Peyer's patch (tissue), 4 donors: ENCODE data around the gene ABCA5. TPM values are rescaled to one million over a fixed set of nuclear protein-coding genes. Genes with fewer than 3 reads are reported as not detected.

Experiments
- DNase-seq, 3 donors: peaks; one replicate each; pipeline ENCODE4 v3.0.0-alpha.2; 2017 to 2019
- H3K27ac ChIP-seq, 4 donors: fragments of 200-600 bp; sonication (generic); one replicate each; pipeline ENCODE4 v1.5.1; 2016 to 2019
- H3K27me3 ChIP-seq, 2 donors: fragments of 200-600 bp; sonication (generic); one replicate each; pipeline ENCODE4 v1.5.1; 2019
- H3K36me3 ChIP-seq, 3 donors: fragments of 200-600 bp; sonication (generic); one replicate each; pipeline ENCODE4 v1.5.1; 2016 to 2019
- H3K4me1 ChIP-seq, 4 donors: fragments of 200-600 bp; sonication (generic); one replicate each; pipeline ENCODE4 v1.5.1; 2016 to 2019
- H3K4me3 ChIP-seq, 4 donors: fragments of 200-600 bp; sonication (generic); 1 replicate in 3 of 4; 2 replicates in 1 of 4; pipeline ENCODE4 v1.5.1; 2016 to 2019; ENCODE audit warnings: mild to moderate bottlenecking in 1 of 4
- H3K9me3 ChIP-seq, 4 donors: fragments of 200-600 bp; sonication (generic); one replicate each; pipeline ENCODE4 v1.5.1; 2016 to 2019; ENCODE audit warnings: mild to moderate bottlenecking in 1 of 4
- POLR2A ChIP-seq, 2 donors: fragments of 450-650 bp; IDR thresholded peaks; one replicate each; pipeline ENCODE4 v1.5.1; 2017; ENCODE audit warnings: antibody characterized with exemption in 2 of 2, mild to moderate bottlenecking in 2 of 2, moderate library complexity in 2 of 2
- total RNA-seq, 4 donors: library from RNA; depleted of rRNA; stranded (reverse); fragments of >200 nt; gene quantifications; one replicate each; pipeline ENCODE4 v1.1.0, GENCODE V29; 2016
- TF ChIP-seq, protein P1 (sequence below), 6 experiments: fragments of 450-650 bp in 4 of 6; fragments of 200-600 bp in 2 of 6; sonication (generic) in 1 of 6; IDR thresholded peaks; one replicate each; pipeline ENCODE4 v1.5.1; 2017 to 2019; ENCODE audit warnings: antibody characterized with exemption in 6 of 6, mild to moderate bottlenecking in 3 of 6, moderate library complexity in 1 of 6

The ABCA5 gene
- total RNA-seq, 4 donors from 2014 or later, result 25.6 to 239 (median 177) TPM

- Histone ChIP-seq H3K9me3 (no peaks in the 10 kb centered on the region), H3K27ac (peak overlapping the region; percentile 83 to 89 (median 86)), H3K27me3 (no peaks in the 10 kb centered on the region), H3K4me3 (peak overlapping the region; percentile 67 to 87 (median 68)), H3K36me3 (peaks cover 0 to under 1% (median 0%) of the 10 kb centered on the region in 3 donors), H3K4me1 (peaks cover 0 to 13% (median 7%) of the 10 kb centered on the region in 4 donors)
- TF ChIP-seq POLR2A (IDR thresholded peaks at IDR 0.05), result no peak
- TF ChIP-seq, protein P1, sequence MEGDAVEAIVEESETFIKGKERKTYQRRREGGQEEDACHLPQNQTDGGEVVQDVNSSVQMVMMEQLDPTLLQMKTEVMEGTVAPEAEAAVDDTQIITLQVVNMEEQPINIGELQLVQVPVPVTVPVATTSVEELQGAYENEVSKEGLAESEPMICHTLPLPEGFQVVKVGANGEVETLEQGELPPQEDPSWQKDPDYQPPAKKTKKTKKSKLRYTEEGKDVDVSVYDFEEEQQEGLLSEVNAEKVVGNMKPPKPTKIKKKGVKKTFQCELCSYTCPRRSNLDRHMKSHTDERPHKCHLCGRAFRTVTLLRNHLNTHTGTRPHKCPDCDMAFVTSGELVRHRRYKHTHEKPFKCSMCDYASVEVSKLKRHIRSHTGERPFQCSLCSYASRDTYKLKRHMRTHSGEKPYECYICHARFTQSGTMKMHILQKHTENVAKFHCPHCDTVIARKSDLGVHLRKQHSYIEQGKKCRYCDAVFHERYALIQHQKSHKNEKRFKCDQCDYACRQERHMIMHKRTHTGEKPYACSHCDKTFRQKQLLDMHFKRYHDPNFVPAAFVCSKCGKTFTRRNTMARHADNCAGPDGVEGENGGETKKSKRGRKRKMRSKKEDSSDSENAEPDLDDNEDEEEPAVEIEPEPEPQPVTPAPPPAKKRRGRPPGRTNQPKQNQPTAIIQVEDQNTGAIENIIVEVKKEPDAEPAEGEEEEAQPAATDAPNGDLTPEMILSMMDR (IDR thresholded peaks at IDR 0.05), result no peak
- no peak for DNase-seq
Observed at GRCh38 chr17:69326377-69327059, 415 bp downstream of the ABCA5 start.

DNA sequence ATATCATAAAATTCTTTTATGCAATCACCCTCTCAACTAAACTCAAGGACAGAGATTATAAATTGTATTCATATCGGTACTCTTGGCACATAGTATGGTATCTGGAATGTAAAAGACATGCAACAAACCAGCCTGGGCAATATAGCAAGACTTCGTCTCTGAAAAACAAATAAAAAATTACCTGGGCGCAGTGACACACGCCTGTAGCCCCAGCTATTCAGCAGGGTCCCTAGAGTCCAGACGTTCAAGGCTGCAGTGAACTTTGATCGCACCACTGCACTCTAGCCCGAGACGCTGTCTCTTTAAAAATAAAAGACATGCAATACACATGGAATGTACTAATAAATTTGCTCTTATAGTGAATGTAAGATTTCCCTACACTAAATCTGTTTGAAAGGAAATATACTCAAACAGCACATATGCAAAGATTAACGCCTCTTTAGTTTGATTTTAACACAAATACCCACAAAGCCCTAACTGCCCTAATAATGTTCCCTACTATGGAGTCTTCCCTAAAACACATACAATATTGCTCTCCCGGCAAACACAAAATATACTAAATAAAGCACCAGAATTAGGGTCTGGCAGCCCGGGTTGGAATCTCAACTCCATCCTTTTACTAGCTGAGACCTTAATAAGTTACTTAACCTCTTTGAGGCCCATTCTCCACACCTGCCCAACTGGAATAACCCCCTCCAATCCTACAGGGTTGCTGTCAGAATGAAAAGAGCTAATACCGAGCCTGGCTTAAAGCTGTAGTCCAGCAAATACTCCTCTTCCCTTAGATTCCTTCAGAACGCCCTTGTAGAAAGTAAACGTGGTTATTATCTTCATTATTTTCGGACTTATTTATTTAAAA is 1.2 kb downstream of the ABCA5 start:
- H3K27me3 ChIP-seq, result no peaks in the 10 kb centered on the region
- peak in 2 of 3 donors; percentile 71 to 80 for DNase-seq
- no peaks in the 10 kb centered on the region for H3K9me3 ChIP-seq
- peaks cover 0 to 13% (median 7%) of the 10 kb centered on the region in 4 donors for H3K4me1 ChIP-seq
- H3K36me3 ChIP-seq, result peaks cover 0 to 7% (median 0%) of the 10 kb centered on the region in 3 donors
- peak overlapping the region; percentile 67 to 87 (median 68) for H3K4me3 ChIP-seq
- TF ChIP-seq, protein P1 (IDR thresholded peaks at IDR 0.05), result no peak
- no peak for TF ChIP-seq POLR2A (IDR thresholded peaks at IDR 0.05)
- H3K27ac ChIP-seq, result peak overlapping the region in 3 of 4 donors; percentile 86 to 89 (median 86)

- DNase-seq, result no peak
- H3K27me3 ChIP-seq, result no peaks in the 10 kb centered on the region
- no peak overlapping the region for H3K4me3 ChIP-seq
- H3K9me3 ChIP-seq, result no peaks in the 10 kb centered on the region
- no peak for TF ChIP-seq POLR2A (IDR thresholded peaks at IDR 0.05)
- TF ChIP-seq, protein P1 (IDR thresholded peaks at IDR 0.05), result no peak
- H3K4me1 ChIP-seq, result peaks cover 0 to 13% (median 7%) of the 10 kb centered on the region in 4 donors
- no peak overlapping the region for H3K27ac ChIP-seq
- peaks cover 0 to 7% (median 0%) of the 10 kb centered on the region in 3 donors for H3K36me3 ChIP-seq
Observed at GRCh38 chr17:69323806-69324205, 3.1 kb downstream of the ABCA5 start.

DNA sequence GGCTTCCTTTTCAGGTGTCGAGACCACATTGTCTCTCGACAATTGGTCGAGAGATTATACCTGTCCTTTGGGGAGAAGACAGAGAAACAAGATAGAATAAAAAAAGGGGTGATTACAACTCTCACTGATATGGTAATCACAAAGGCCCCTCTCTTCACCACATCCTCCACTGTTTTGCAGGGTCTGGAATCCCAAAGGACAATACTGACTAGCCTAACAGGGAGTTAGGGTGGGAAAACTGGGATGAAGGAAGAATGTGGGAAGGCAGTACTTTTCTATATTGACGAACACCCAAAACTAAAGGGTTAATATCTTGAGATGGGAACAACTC is 6.1 kb downstream of the ABCA5 start:
- H3K9me3 ChIP-seq, result no peaks in the 10 kb centered on the region
- TF ChIP-seq POLR2A (IDR thresholded peaks at IDR 0.05), result no peak
- TF ChIP-seq, protein P1 (IDR thresholded peaks at IDR 0.05), result no peak
- H3K27me3 ChIP-seq, result no peaks in the 10 kb centered on the region
- H3K4me3 ChIP-seq, result no peak overlapping the region
- peaks cover 0 to 8% (median 3%) of the 10 kb centered on the region in 4 donors for H3K4me1 ChIP-seq
- peaks cover 0 to 7% (median 0%) of the 10 kb centered on the region in 3 donors for H3K36me3 ChIP-seq
- no peak overlapping the region for H3K27ac ChIP-seq
- DNase-seq, result no peak

GRCh38 chr17:69320210-69320907 is 6.6 kb downstream of the ABCA5 start:
- Histone ChIP-seq H3K9me3 (no peaks in the 10 kb centered on the region), H3K36me3 (peaks cover 0 to 7% (median 0%) of the 10 kb centered on the region in 3 donors), H3K27ac (no peak overlapping the region), H3K27me3 (no peaks in the 10 kb centered on the region), H3K4me3 (no peak overlapping the region), H3K4me1 (peaks cover 0 to 8% (median under 1%) of the 10 kb centered on the region in 4 donors)
- DNase-seq, result no peak
- TF ChIP-seq, protein P1 (IDR thresholded peaks at IDR 0.05), result no peak
- TF ChIP-seq POLR2A (IDR thresholded peaks at IDR 0.05), result no peak
